ENCODE data around the gene MSL1.

MSL1 gene

DNA sequence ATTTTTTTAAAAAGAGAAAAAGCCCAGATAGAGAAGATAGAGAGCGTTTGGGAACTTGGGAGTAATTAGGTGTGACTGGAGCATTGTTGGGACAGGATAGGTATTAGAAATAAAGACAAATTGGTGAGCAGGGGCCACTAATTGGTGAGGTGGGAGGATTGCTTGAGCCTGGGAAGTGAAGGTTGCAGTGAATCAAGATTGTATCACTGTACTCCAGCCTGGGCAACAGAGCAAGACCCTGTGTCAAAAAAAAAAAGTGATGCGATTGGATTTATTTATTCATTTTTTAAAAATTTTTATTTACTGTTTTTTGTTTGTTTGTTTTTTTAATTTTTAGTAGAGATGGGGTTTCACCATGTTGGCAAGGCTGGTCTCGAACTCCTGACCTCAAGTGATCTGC, 23.7 kb downstream of the MSL1 start:
- Histone ChIP-seq H3K4me1 (peaks cover 18% of the 10 kb centered on the region), H3K9me3 (ENCODE audit: control insufficient read depth, low read length) (no peaks in the 10 kb centered on the region), H3K27ac (no peak overlapping the region), H3K36me3 (ENCODE audit: control insufficient read depth, insufficient read depth, low read length) (no peaks in the 10 kb centered on the region), H3K9ac (no peak overlapping the region), H3K4me2 (ENCODE audit: low read length) (no peak overlapping the region), H3K27me3 (ENCODE audit: control insufficient read depth, insufficient read depth, low read length) (no peaks in the 10 kb centered on the region), H2AFZ (no peak overlapping the region), H3K4me3 (ENCODE audit: low read depth, low read length) (no peak overlapping the region), H3K79me2 (peaks cover 58% of the 10 kb centered on the region)
- no peak for TF ChIP-seq CTCF (IDR thresholded peaks at IDR 0.05)

- H3K4me2 ChIP-seq (ENCODE audit: low read length), result no peak overlapping the region
- H3K9me3 ChIP-seq (ENCODE audit: control insufficient read depth, low read length), result no peaks in the 10 kb centered on the region
- peaks cover 46% of the 10 kb centered on the region for H3K79me2 ChIP-seq
- no peak overlapping the region for H3K9ac ChIP-seq
- H3K27ac ChIP-seq, result no peak overlapping the region
- peaks cover 8% of the 10 kb centered on the region for H3K4me1 ChIP-seq
- H3K36me3 ChIP-seq (ENCODE audit: control insufficient read depth, insufficient read depth, low read length), result no peaks in the 10 kb centered on the region
- no peaks in the 10 kb centered on the region for H3K27me3 ChIP-seq (ENCODE audit: control insufficient read depth, insufficient read depth, low read length)
- H2AFZ ChIP-seq, result no peak overlapping the region
- no peak for TF ChIP-seq CTCF (IDR thresholded peaks at IDR 0.05)
- no peak overlapping the region for H3K4me3 ChIP-seq (ENCODE audit: low read depth, low read length)
Observed at GRCh38 chr17:40148527-40148926, 26.8 kb downstream of the MSL1 start.

- Histone ChIP-seq H3K4me3 (ENCODE audit: low read depth, low read length) (no peak overlapping the region), H3K9me3 (ENCODE audit: control insufficient read depth, low read length) (no peaks in the 10 kb centered on the region), H3K4me1 (peaks cover 8% of the 10 kb centered on the region), H3K27ac (no peak overlapping the region), H3K27me3 (ENCODE audit: control insufficient read depth, insufficient read depth, low read length) (no peaks in the 10 kb centered on the region), H3K79me2 (peaks cover 45% of the 10 kb centered on the region), H3K4me2 (ENCODE audit: low read length) (no peak overlapping the region), H3K36me3 (ENCODE audit: control insufficient read depth, insufficient read depth, low read length) (no peaks in the 10 kb centered on the region), H2AFZ (no peak overlapping the region), H3K9ac (no peak overlapping the region)
- TF ChIP-seq CTCF (IDR thresholded peaks at IDR 0.05), result no peak
Observed at GRCh38 chr17:40150276-40150675, 28.5 kb downstream of the MSL1 start.

GRCh38 chr17:40151414-40151963, 29.7 kb downstream of the MSL1 start:
- peaks cover 8% of the 10 kb centered on the region for H3K4me1 ChIP-seq
- peaks cover 50% of the 10 kb centered on the region for H3K79me2 ChIP-seq
- no peak overlapping the region for H3K4me3 ChIP-seq (ENCODE audit: low read depth, low read length)
- no peaks in the 10 kb centered on the region for H3K36me3 ChIP-seq (ENCODE audit: control insufficient read depth, insufficient read depth, low read length)
- no peak overlapping the region for H3K4me2 ChIP-seq (ENCODE audit: low read length)
- no peak overlapping the region for H3K27ac ChIP-seq
- H3K9ac ChIP-seq, result no peak overlapping the region
- H3K9me3 ChIP-seq (ENCODE audit: control insufficient read depth, low read length), result no peaks in the 10 kb centered on the region
- H2AFZ ChIP-seq, result no peak overlapping the region
- TF ChIP-seq CTCF (IDR thresholded peaks at IDR 0.05), result no peak
- H3K27me3 ChIP-seq (ENCODE audit: control insufficient read depth, insufficient read depth, low read length), result no peaks in the 10 kb centered on the region

DNA sequence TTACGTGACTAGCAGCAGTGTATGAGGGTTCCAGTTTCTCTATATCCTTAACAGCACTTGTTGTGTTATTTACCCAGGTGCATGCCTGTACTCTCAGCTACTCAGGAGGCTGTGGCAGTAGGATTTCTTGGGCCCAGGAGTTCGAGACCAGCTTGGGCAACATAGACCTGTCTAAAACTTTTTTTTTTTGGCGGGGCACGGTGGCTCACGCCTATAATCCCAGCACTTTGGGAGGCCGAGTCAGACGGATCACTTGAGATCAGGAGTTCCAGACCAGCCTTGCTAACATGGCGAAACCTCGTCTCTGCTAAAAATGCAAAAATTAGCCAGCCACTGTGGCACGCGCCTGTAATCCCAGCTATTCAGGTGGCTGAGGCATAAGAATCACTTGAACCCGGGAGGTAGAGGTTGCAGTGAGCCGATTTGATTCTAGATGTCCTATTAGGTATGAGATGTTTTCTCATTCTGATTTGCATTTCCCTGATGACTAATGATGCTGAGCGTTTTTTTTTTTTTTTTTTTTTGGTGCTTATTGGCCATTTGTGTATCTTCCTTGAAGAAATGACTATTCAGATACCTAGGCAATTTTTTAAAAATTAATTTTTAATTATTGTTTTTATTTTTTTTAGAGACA, 31.9 kb downstream of the MSL1 start:
- H3K4me1 ChIP-seq, result peaks cover 5% of the 10 kb centered on the region
- no peak overlapping the region for H3K4me3 ChIP-seq (ENCODE audit: low read depth, low read length)
- TF ChIP-seq CTCF (IDR thresholded peaks at IDR 0.05), result no peak
- H2AFZ ChIP-seq, result no peak overlapping the region
- H3K4me2 ChIP-seq (ENCODE audit: low read length), result no peak overlapping the region
- H3K27me3 ChIP-seq (ENCODE audit: control insufficient read depth, insufficient read depth, low read length), result no peaks in the 10 kb centered on the region
- no peaks in the 10 kb centered on the region for H3K9me3 ChIP-seq (ENCODE audit: control insufficient read depth, low read length)
- H3K36me3 ChIP-seq (ENCODE audit: control insufficient read depth, insufficient read depth, low read length), result no peaks in the 10 kb centered on the region
- no peak overlapping the region for H3K27ac ChIP-seq
- no peak overlapping the region for H3K9ac ChIP-seq
- peaks cover 37% of the 10 kb centered on the region for H3K79me2 ChIP-seq

Measured in parathyroid adenoma (tissue), 2 donors.